Activated naive CD4-positive, alpha-beta T cell treated with anti-CD3 and anti-CD28 coated beads, Interleukin-2, amount 10 ng/mL, durations not matched to agents 7 days and 5 days (primary cell): ENCODE data around the gene TSPAN17.
"Not testable (repeated sequence)": the region's sequence is repeated elsewhere in the genome, so short reads cannot be mapped to it uniquely, and the experiment has no call there.

ENCODE experiments used
- CTCF ChIA-PET: fragments of 350-600 bp; sonication (Branson Sonifier 250); formaldehyde crosslinking; loops from one replicate; lab custom pipeline; 2021; ENCODE audit warnings: antibody characterized with exemption; lab: Charles Lee
- DNase-seq: peaks from one replicate; pipeline ENCODE4 v3.0.0-alpha.2; 2020
- H3K27ac Mint-ChIP-seq: one replicate; pipeline ENCODE4 v1.8.0; 2021; ENCODE audit warnings: mild to moderate bottlenecking, moderate library complexity, mixed read lengths
- H3K27me3 Mint-ChIP-seq: one replicate; pipeline ENCODE4 v1.8.0; 2021; ENCODE audit warnings: mild to moderate bottlenecking, mixed read lengths
- H3K36me3 Mint-ChIP-seq: one replicate; pipeline ENCODE4 v1.8.0; 2021; ENCODE audit warnings: mixed read lengths
- H3K4me1 Mint-ChIP-seq: one replicate; pipeline ENCODE4 v1.8.0; 2021; ENCODE audit warnings: mixed read lengths
- H3K4me3 Mint-ChIP-seq: one replicate; pipeline ENCODE4 v1.8.0; 2021; ENCODE audit warnings: mild to moderate bottlenecking, moderate library complexity, mixed read lengths
- H3K9me3 Mint-ChIP-seq: one replicate; pipeline ENCODE4 v1.8.0; 2021; ENCODE audit warnings: mixed read lengths

The TSPAN17 gene

DNA sequence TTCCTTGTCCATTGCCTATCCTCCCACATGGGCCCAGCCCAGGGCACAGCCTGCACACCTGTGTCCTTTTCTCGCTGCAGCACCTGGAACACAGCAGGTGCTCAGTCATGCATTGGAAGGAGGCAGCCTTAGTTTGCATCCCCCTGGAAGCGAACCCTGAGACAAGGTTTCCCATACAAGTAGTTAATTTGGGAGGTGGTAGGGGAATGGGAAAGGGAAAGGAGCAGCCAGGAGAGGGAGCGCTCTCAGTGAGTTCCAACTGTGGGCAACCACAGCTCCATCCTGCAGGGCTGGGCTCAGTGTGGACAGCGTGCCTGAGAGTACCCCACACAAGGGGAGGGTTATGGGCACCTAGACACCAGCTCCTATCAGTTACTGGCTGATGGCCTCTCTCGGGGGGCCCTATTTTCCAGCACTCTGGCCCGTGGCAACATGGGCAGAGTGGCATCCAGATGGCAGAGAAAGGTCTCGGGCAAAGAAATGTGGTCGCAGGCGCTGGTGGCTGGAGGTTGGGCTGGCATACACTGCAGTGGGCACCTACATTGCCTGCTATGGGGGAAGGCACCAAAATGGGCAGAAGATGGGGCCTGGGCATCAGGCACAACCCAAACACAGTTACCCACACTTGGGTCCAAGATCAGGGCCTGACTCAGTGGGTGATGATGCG, 50.1 kb downstream of the TSPAN17 start:
- Mint-ChIP-seq H3K27ac (no peak overlapping the region), H3K27me3 (peaks cover 96% of the 10 kb centered on the region), H3K4me3 (no peak overlapping the region), H3K36me3 (no peaks in the 10 kb centered on the region), H3K9me3 (no peaks in the 10 kb centered on the region), H3K4me1 (no peaks in the 10 kb centered on the region)
- no peak for DNase-seq
- CTCF ChIA-PET, result no interaction called here

DNA sequence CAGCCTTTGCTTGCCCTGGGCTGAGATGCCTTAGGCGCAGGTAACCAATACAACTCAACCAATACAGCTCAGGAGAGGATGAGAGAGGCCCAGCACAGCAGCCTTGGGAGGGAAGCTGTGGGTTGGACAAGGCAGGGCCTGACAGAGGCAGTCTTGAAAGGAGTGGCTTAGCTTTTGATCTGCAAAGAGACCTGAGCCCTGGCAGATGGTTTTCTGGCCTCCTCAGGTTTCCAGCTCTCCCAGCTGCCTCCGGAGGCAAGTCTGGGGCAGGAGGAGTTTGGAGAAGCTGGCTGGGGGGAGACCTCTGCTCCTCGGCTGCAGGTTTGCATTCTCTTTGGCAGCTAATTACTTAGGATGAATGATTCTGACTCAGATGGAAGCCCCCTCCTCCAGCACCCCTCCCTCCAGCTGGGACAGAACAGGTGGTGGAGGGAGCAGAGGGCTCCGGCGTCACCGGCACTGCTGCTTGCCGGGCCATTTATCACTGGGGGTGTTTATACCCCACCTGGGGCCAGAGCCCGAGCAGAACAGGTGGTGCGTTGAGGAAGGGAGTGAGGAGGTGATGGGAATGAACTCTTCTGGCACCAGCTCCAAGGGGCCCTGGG, 50.8 kb downstream of the TSPAN17 start:
- H3K9me3 Mint-ChIP-seq, result no peaks in the 10 kb centered on the region
- no peak overlapping the region for H3K27ac Mint-ChIP-seq
- peaks cover 94% of the 10 kb centered on the region for H3K27me3 Mint-ChIP-seq
- no peak for DNase-seq
- H3K4me3 Mint-ChIP-seq, result no peak overlapping the region
- H3K36me3 Mint-ChIP-seq, result no peaks in the 10 kb centered on the region
- H3K4me1 Mint-ChIP-seq, result no peaks in the 10 kb centered on the region
- CTCF ChIA-PET, result no interaction called here

DNA sequence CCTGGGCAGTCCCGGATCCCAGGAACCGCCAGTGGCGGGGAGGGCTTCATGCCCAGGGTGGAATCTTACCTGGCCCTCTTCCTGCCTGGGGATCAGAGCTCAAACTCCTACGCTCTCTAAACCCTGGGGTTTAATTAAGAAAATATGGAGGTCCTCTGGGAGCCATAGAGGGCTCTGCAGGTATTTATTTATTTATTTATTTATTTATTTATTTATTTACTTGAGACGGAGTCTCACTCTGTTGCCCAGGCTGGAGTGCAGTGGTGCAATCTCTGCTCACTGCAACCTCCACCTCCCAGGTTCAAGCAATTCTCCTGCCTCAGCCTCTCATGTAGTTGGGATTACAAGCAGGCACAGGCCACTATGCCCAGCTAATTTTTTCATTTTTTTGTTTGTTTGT, 52.2 kb downstream of the TSPAN17 start:
- not testable (repeated sequence) for H3K27ac Mint-ChIP-seq, H3K36me3 Mint-ChIP-seq, H3K9me3 Mint-ChIP-seq, H3K4me3 Mint-ChIP-seq, H3K4me1 Mint-ChIP-seq, DNase-seq
- CTCF ChIA-PET, result interaction anchor here (1.9 kb wide), 1 partner anchor 38 kb away, joined by 4 read pairs; no protein-coding TSS in a partner anchor
- H3K27me3 Mint-ChIP-seq, result peaks cover 80% of the 10 kb centered on the region

DNA sequence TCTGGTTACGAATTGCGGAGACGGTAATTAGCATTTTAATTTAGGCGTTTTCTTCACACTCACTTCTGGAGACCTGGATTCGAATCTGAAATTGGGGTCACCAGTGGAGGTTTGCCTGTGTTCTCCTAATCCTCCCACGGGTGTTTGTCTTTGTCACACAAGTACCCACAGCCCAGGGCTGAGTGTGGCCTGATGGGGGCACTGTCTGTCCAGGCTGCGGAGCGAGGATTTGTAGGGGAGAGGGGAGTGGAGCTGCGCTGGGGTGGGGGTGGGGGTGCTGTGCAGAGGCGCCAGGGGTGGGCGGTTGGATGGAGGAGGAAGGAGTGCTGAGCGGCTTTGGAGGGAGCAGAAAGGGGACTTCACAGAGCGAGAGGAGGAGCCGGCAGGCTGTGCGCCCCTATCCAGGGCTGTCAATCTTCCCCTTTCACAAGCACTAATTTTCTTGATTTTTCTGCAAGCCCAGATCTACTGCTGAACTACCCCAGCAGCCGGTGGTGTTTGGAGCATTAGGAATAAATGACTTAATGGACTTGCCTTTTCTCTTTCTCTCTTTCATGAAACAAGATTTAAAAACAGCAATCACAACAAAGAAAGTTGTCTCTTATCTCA, 53.1 kb downstream of the TSPAN17 start:
- no peaks in the 10 kb centered on the region for H3K36me3 Mint-ChIP-seq
- H3K4me3 Mint-ChIP-seq, result no peak overlapping the region
- H3K9me3 Mint-ChIP-seq, result no peaks in the 10 kb centered on the region
- CTCF ChIA-PET, result interaction anchor here (1.0 to 1.9 kb wide), 2 partner anchors 10 to 39 kb away, joined by 3 to 4 read pairs; no protein-coding TSS in a partner anchor
- H3K4me1 Mint-ChIP-seq, result no peaks in the 10 kb centered on the region
- peak; percentile 27 for DNase-seq
- no peak overlapping the region for H3K27ac Mint-ChIP-seq
- H3K27me3 Mint-ChIP-seq, result peaks cover 74% of the 10 kb centered on the region

DNA sequence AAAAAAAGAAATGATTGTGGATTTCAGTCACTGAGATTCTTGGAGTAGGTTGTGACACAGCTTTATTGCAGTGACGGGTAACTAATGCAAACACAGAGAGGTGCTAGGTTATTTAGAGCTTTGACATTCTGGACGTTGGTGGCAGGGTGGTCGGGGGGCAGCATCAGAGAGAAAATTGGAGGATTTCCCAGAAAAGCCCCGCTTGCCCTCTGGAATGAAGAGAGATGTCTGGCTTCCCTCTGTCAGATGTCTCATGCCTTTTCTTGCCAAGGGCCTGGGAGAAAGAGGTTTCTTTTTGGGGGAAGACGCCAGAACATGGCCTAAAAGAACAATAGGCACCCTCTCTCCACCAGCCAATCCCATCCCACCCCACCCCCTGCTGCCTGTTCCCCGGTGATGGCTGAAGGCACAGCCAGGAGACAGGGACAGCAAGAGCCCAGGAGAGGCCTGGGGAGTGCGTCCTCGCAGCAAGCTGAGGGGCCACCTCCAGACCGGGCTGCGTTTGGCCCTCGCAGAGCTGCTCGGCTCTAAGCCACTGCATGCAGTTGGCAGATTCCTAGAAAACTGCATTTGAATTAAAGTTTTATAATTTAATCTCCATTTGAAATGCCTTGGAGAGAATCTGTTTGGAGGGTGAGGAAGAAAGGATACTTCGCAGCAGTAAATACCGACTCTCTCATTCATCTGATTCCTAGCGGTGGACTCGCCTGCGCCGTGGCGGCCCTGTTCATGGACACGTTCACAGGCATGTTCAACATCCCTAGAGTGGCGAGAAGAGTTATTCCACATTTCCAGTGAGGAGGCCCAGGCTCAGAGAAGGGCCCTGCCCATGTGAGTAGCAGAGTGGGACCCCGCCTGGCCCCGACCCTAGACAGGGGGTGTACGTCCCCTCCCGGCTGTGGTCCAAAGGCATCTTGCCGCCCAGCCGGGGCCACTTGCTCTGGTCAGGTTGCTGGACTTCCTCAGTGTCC, 55.7 kb downstream of the TSPAN17 start:
- CTCF ChIA-PET, result interaction anchor here (1.4 kb wide), 1 partner anchor 43 kb away, joined by 4 read pairs; no protein-coding TSS in a partner anchor
- no peak for DNase-seq
- no peaks in the 10 kb centered on the region for H3K9me3 Mint-ChIP-seq
- H3K27me3 Mint-ChIP-seq, result peaks cover 57% of the 10 kb centered on the region
- H3K4me1 Mint-ChIP-seq, result no peaks in the 10 kb centered on the region
- H3K4me3 Mint-ChIP-seq, result no peak overlapping the region
- no peak overlapping the region for H3K27ac Mint-ChIP-seq
- H3K36me3 Mint-ChIP-seq, result no peaks in the 10 kb centered on the region

DNA sequence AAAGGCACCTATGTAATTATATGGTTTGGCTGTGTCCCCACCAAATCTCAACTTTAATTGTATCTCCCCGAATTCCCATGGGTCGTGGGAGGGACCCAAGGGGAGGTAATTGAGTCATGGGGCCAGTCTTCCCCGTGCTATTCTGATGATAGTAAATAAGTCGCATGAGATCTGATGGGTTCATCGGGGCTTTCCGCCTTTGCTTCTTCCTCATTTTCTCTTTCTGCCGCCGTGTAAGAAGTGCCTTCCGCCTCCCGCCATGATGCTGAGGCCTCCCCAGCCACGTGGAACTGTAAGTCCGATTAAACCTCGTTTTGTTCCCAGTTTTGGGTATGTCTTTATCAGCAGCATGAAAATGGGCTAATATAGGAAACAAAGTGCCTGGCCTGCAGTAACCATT, 56.6 kb downstream of the TSPAN17 start:
- peaks cover 50% of the 10 kb centered on the region for H3K27me3 Mint-ChIP-seq
- no peak overlapping the region for H3K4me3 Mint-ChIP-seq
- H3K27ac Mint-ChIP-seq, result no peak overlapping the region
- no peaks in the 10 kb centered on the region for H3K4me1 Mint-ChIP-seq
- no peaks in the 10 kb centered on the region for H3K9me3 Mint-ChIP-seq
- no peak for DNase-seq
- no peaks in the 10 kb centered on the region for H3K36me3 Mint-ChIP-seq
- CTCF ChIA-PET, result no interaction called here

DNA sequence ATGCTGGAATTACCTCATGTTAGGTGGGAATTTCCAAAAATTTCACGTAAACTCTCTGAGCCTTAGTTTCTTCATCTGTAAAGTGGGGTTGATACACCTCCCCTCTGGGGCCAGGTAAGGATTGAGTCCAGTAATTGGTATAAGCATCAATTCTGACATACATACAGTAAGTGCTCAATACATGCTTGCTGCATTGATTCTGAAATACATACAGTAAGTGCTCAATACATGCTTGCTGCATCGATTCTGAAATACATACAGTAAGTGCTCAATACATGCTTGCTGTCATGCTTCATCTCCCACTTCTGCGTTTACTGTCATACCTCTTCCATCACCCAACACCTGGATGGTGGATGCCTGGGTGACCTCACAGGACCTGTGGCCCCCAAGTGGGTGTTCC, 57.1 kb downstream of the TSPAN17 start:
- Mint-ChIP-seq H3K27ac (no peak overlapping the region), H3K27me3 (peaks cover 50% of the 10 kb centered on the region), H3K4me3 (no peak overlapping the region), H3K4me1 (no peaks in the 10 kb centered on the region), H3K9me3 (no peaks in the 10 kb centered on the region), H3K36me3 (no peaks in the 10 kb centered on the region)
- CTCF ChIA-PET, result no interaction called here
- DNase-seq, result no peak

DNA sequence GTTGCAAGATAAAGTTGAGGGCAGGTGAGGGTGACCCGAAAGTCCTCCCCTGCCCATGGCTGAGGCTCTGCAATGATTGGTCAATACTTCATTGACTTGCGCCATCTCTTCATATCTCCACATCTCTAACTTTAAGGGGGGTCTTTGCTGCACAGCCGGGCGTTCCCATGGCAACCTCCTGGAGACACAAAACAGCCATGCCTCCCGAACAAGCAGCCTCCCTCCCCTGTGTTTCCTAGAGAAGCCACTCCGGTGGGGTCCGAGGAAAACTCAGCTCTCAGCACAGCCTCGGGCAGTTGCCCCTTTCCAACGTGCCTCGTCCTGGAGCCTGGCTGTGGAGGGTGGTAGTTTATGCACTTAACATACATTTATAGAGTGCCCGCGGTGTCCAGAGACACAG, 57.5 kb downstream of the TSPAN17 start:
- Mint-ChIP-seq H3K4me3 (no peak overlapping the region), H3K36me3 (no peaks in the 10 kb centered on the region), H3K27ac (no peak overlapping the region), H3K4me1 (no peaks in the 10 kb centered on the region), H3K9me3 (no peaks in the 10 kb centered on the region), H3K27me3 (peaks cover 53% of the 10 kb centered on the region)
- CTCF ChIA-PET, result no interaction called here
- no peak for DNase-seq
